ENCODE results near the gene WASHC4.
A peak's percentile ranks its signal among the peaks of the same experiment; 100 is the strongest.
"Not testable (repeated sequence)": the region's sequence is repeated elsewhere in the genome, so short reads cannot be mapped to it uniquely, and the experiment has no call there.

WASHC4 gene

GRCh38 chr12:105170139-105170538, 62.6 kb downstream of the WASHC4 start:
- FAIRE-seq, result no peak

- no peak for FAIRE-seq
These were observed 64.3 kb downstream of the WASHC4 start for GRCh38 chr12:105171691-105172436.

GRCh38 chr12:105175397-105175990, 68.0 kb downstream of the WASHC4 start:
- FAIRE-seq, result no peak

GRCh38 chr12:105177208-105177607, 69.7 kb downstream of the WASHC4 start:
- FAIRE-seq, result no peak

- FAIRE-seq, result not testable (repeated sequence)
These were observed 71.6 kb downstream of the WASHC4 start for GRCh38 chr12:105179114-105179513.

GRCh38 chr12:105183406-105183805, 75.9 kb downstream of the WASHC4 start:
- FAIRE-seq, result not testable (repeated sequence)

- not testable (repeated sequence) for FAIRE-seq
These were observed 76.4 kb downstream of the WASHC4 start for GRCh38 chr12:105183976-105184375.

- FAIRE-seq, result no peak
These were observed 81.8 kb downstream of the WASHC4 start for GRCh38 chr12:105189293-105189692.

- no peak for FAIRE-seq
These were observed 83.0 kb downstream of the WASHC4 start for GRCh38 chr12:105190530-105190929.

GRCh38 chr12:105192624-105193225, 85.2 kb downstream of the WASHC4 start:
- FAIRE-seq, result no peak

GRCh38 chr12:105194947-105195346, 87.4 kb downstream of the WASHC4 start:
- FAIRE-seq, result no peak

- FAIRE-seq, result no peak
These were observed 88.6 kb downstream of the WASHC4 start for GRCh38 chr12:105196090-105196489.

- FAIRE-seq, result no peak
These were observed 91.4 kb downstream of the WASHC4 start for GRCh38 chr12:105198961-105199360.

- FAIRE-seq, result no peak
These were observed 92.9 kb downstream of the WASHC4 start for GRCh38 chr12:105200385-105200784.

- no peak for FAIRE-seq
These were observed 93.8 kb downstream of the WASHC4 start for GRCh38 chr12:105201299-105201698.

GRCh38 chr12:105202202-105202601, 94.7 kb downstream of the WASHC4 start:
- no peak for FAIRE-seq

GRCh38 chr12:105204127-105204526, 96.6 kb downstream of the WASHC4 start:
- no peak for FAIRE-seq

GRCh38 chr12:105204916-105205315, 97.4 kb downstream of the WASHC4 start:
- peak; percentile 45 for FAIRE-seq

GRCh38 chr12:105205322-105206048, 98.0 kb downstream of the WASHC4 start:
- FAIRE-seq, result peak; percentile 77

- FAIRE-seq, result no peak
These were observed 99.3 kb downstream of the WASHC4 start for GRCh38 chr12:105206686-105207374.

- FAIRE-seq, result no peak
These were observed 101.6 kb downstream of the WASHC4 start for GRCh38 chr12:105209091-105209490.

- FAIRE-seq, result no peak
These were observed 104.9 kb downstream of the WASHC4 start for GRCh38 chr12:105212438-105212837.

- no peak for FAIRE-seq
These were observed 106.6 kb downstream of the WASHC4 start for GRCh38 chr12:105214148-105214547.

Measured in islet of Langerhans (tissue), 1 donor.